ENCODE results near the gene LRRC52.

LRRC52 gene

DNA sequence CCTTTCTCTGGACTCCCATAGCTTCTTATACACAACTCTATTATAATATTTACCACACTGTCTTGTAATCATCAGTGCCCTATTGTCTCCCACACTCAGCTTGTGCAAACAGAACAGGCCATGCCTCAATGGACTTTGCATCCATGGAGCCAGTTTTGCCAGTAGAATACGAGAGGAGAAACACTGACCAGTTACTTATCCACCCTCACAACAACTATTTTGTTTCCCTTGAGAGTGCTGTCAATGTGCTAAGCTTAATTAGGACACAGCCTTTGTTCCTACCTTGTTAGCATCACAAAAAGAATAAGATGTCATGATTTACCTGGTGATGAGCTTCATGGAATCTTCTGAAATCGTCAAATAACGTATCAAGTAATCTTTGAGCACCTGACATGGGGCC is 18.1 kb upstream of the LRRC52 start:
- TF ChIP-seq, protein P1, sequence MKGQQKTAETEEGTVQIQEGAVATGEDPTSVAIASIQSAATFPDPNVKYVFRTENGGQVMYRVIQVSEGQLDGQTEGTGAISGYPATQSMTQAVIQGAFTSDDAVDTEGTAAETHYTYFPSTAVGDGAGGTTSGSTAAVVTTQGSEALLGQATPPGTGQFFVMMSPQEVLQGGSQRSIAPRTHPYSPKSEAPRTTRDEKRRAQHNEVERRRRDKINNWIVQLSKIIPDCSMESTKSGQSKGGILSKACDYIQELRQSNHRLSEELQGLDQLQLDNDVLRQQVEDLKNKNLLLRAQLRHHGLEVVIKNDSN (IDR thresholded peaks at IDR 0.05): no peak
- TF ChIP-seq RAD21 (IDR thresholded peaks at IDR 0.05; ENCODE audit: low read depth) (no peak), TCF12 (IDR thresholded peaks at IDR 0.05; ENCODE audit: low read depth) (no peak), ZBTB7A (IDR thresholded peaks at IDR 0.05; ENCODE audit: low read depth) (no peak), CEBPB (IDR thresholded peaks at IDR 0.05) (no peak), FOXM1 (IDR thresholded peaks at IDR 0.05; ENCODE audit: borderline replicate concordance, low read depth) (no peak), TAF1 (IDR thresholded peaks at IDR 0.05; ENCODE audit: low read depth) (no peak), YY1 (IDR thresholded peaks at IDR 0.05; ENCODE audit: low read depth) (no peak), EP300 (IDR thresholded peaks at IDR 0.05; ENCODE audit: borderline replicate concordance) (no peak), NFIC (IDR thresholded peaks at IDR 0.05) (no peak), EGR1 (IDR thresholded peaks at IDR 0.05) (no peak), TEAD4 (IDR thresholded peaks at IDR 0.05) (no peak)
- TF ChIP-seq, protein P2, sequence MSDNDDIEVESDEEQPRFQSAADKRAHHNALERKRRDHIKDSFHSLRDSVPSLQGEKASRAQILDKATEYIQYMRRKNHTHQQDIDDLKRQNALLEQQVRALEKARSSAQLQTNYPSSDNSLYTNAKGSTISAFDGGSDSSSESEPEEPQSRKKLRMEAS (IDR thresholded peaks at IDR 0.05): no peak

DNA sequence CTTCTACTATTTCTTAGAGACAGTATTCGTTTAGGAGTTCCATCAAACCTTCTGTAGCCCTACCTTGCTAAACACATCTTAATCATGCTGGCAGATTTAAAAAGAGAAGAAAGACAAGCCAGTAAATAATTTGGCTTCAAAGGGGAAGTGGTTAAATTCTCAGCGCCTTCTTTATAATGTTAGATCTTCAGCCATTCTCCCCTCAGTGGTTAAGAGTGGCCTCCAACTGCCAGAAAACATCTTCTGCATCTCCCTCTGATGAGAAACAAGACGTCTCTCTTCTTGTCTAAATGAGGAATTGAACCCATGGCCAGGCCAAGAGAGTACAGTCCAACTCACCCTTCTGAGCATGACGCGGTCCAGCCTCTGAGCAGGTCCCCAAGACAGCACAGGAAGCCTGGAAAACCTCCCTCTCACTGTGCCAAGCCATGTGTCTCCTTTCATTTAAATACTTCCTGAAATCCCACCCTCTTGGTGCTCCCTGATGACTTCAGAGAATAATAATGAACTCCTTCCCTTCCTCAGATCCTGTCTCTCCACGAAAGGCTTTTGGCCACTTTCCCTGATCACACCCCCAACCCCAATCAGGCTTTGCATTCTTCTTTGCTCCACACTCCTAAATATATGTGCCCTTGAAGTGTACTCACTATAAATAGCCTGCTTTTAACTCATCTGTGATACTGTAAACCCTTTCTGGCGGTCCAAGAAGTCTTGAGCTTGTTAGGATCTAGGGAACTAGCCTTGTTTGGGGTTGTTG is 16.4 kb upstream of the LRRC52 start:
- TF ChIP-seq FOXM1 (IDR thresholded peaks at IDR 0.05; ENCODE audit: borderline replicate concordance, low read depth): no peak
- TF ChIP-seq, protein P1 (IDR thresholded peaks at IDR 0.05): no peak
- TF ChIP-seq, protein P2 (IDR thresholded peaks at IDR 0.05): no peak

DNA sequence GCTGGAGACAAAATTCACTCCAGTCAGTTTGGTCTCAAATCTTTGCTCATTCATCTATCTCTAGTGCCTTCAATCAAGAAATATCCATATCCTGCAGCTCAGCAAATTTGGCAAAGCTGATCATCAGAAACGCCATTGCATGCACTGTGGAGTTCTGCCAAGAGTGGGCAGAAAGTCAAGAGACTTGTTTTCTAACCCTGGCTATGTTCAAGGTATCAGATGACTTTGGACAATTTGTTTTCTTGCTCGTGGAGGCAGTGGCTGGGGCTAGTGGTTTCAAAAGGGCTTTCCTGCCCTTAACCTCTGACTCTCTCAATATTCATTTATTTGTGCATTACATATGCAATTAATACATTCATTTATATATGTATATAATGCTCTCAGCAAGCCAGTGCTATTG is 12.8 kb upstream of the LRRC52 start:
- TF ChIP-seq, protein P1 (IDR thresholded peaks at IDR 0.05): no peak
- TF ChIP-seq NFIC (IDR thresholded peaks at IDR 0.05): no peak
- no peak for TF ChIP-seq CREB1 (IDR thresholded peaks at IDR 0.05; ENCODE audit: low read depth)
- TF ChIP-seq TEAD4 (IDR thresholded peaks at IDR 0.05): no peak

DNA sequence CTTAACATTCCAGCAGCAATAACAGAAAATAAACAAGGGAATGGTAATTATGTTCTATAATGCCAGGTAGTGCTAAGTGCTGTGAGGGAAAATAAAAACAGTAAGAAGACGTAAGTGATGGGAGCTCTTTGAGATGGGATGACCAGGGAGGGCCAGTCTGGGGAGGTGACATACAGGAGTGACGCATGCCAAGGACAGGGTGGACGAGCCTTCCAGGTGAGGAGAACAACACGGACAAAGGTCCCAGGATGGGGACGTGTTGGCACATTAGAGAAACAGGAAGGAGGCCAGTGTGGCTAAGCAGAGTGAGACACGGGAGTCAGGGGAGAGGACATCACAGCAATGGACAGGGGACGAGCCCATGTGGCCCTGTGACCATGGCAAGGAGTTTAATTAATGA is 11.7 kb upstream of the LRRC52 start:
- TF ChIP-seq, protein P3, sequence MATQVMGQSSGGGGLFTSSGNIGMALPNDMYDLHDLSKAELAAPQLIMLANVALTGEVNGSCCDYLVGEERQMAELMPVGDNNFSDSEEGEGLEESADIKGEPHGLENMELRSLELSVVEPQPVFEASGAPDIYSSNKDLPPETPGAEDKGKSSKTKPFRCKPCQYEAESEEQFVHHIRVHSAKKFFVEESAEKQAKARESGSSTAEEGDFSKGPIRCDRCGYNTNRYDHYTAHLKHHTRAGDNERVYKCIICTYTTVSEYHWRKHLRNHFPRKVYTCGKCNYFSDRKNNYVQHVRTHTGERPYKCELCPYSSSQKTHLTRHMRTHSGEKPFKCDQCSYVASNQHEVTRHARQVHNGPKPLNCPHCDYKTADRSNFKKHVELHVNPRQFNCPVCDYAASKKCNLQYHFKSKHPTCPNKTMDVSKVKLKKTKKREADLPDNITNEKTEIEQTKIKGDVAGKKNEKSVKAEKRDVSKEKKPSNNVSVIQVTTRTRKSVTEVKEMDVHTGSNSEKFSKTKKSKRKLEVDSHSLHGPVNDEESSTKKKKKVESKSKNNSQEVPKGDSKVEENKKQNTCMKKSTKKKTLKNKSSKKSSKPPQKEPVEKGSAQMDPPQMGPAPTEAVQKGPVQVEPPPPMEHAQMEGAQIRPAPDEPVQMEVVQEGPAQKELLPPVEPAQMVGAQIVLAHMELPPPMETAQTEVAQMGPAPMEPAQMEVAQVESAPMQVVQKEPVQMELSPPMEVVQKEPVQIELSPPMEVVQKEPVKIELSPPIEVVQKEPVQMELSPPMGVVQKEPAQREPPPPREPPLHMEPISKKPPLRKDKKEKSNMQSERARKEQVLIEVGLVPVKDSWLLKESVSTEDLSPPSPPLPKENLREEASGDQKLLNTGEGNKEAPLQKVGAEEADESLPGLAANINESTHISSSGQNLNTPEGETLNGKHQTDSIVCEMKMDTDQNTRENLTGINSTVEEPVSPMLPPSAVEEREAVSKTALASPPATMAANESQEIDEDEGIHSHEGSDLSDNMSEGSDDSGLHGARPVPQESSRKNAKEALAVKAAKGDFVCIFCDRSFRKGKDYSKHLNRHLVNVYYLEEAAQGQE (IDR thresholded peaks at IDR 0.05; ENCODE audit: low read depth): no peak
- no peak for TF ChIP-seq CREB1 (IDR thresholded peaks at IDR 0.05; ENCODE audit: low read depth)
- TF ChIP-seq CEBPB (IDR thresholded peaks at IDR 0.05): no peak
- TF ChIP-seq TAF1 (IDR thresholded peaks at IDR 0.05; ENCODE audit: low read depth): no peak
- no peak for TF ChIP-seq RAD21 (IDR thresholded peaks at IDR 0.05; ENCODE audit: low read depth)
- TF ChIP-seq NFIC (IDR thresholded peaks at IDR 0.05): no peak
- TF ChIP-seq EP300 (IDR thresholded peaks at IDR 0.05; ENCODE audit: borderline replicate concordance): no peak
- no peak for TF ChIP-seq FOXM1 (IDR thresholded peaks at IDR 0.05; ENCODE audit: borderline replicate concordance, low read depth)
- TF ChIP-seq, protein P2 (IDR thresholded peaks at IDR 0.05): no peak

DNA sequence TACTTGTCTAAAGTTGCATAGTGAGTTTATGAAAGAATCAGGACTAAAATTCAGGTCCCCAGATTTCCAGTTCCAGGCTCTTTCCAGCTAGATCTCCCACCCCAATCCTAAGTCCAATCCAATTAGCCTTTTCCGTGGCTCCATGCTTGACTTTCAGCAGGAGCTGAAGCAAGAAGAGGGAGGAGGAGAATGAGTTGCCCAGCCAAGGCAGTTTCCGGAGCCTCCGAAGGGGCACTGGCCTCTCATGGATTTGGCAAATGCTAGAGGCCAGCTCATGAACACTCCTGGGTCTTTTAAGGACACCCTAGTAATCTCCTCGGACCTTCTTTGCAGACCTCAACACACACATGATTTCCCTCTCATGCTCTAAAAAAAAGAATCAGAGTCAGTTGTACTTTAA is 10.5 kb upstream of the LRRC52 start:
- TF ChIP-seq TCF12 (IDR thresholded peaks at IDR 0.05; ENCODE audit: low read depth) (no peak), TAF1 (IDR thresholded peaks at IDR 0.05; ENCODE audit: low read depth) (no peak), FOXM1 (IDR thresholded peaks at IDR 0.05; ENCODE audit: borderline replicate concordance, low read depth) (no peak), CEBPB (IDR thresholded peaks at IDR 0.05) (no peak), NFIC (IDR thresholded peaks at IDR 0.05) (no peak), RAD21 (IDR thresholded peaks at IDR 0.05; ENCODE audit: low read depth) (no peak), EGR1 (IDR thresholded peaks at IDR 0.05) (no peak), CREB1 (IDR thresholded peaks at IDR 0.05; ENCODE audit: low read depth) (no peak), EP300 (IDR thresholded peaks at IDR 0.05; ENCODE audit: borderline replicate concordance) (no peak), TEAD4 (IDR thresholded peaks at IDR 0.05) (no peak), ZBTB7A (IDR thresholded peaks at IDR 0.05; ENCODE audit: low read depth) (no peak), YY1 (IDR thresholded peaks at IDR 0.05; ENCODE audit: low read depth) (no peak)
- TF ChIP-seq, protein P1 (IDR thresholded peaks at IDR 0.05): no peak
- TF ChIP-seq, protein P3 (IDR thresholded peaks at IDR 0.05; ENCODE audit: low read depth): no peak
- TF ChIP-seq, protein P2 (IDR thresholded peaks at IDR 0.05): no peak
